ENCODE results near the gene AKIRIN2. TPM values are rescaled to one million over a fixed set of nuclear protein-coding genes. Genes with fewer than 3 reads are reported as not detected.

The AKIRIN2 gene
- polyA plus RNA-seq, 1 of the 3 experiments (the other 2 are of a cell fraction), result 19.0 TPM

GRCh38 chr6:87672641-87673040, 29.4 kb downstream of the AKIRIN2 start:
- no peaks in the 10 kb centered on the region for H3K4me1 ChIP-seq (ENCODE audit: control insufficient read depth in 1 of 2, insufficient read depth in 2 of 2, low read depth in 1 of 2, low read length in 1 of 2)
- DNase-seq, result no peak
- H3F3A ChIP-seq (replicated peaks; ENCODE audit: insufficient read depth), result peaks cover 23% of the 10 kb centered on the region
- WGBS (ENCODE audit: low lambda C conversion rate), result 88% methylated on average over 2 of the region's 2 CpGs
- H4K20me1 ChIP-seq (ENCODE audit: insufficient read depth), result 0 out of 2 replicates have a peak, but pooled peaks cover 7% of the 10 kb centered on the region
- ChIA-PET POLR2A (no interaction called here), CTCF (interaction anchor here (0.7 to 1.2 kb wide), 2 partner anchors 9 to 17 kb away, joined by 3 to 4 read pairs; no protein-coding TSS in a partner anchor)
- H3K27me3 ChIP-seq (ENCODE audit: insufficient read depth), result no peaks in the 10 kb centered on the region
- no peak overlapping the region for H3K4me2 ChIP-seq
- no peak overlapping the region for H2AFZ ChIP-seq (ENCODE audit: low read depth)
- H3K36me3 ChIP-seq (replicated peaks in 1 of 2; ENCODE audit: control insufficient read depth in 1 of 2, insufficient read depth in 2 of 2, low read length in 1 of 2), result peaks cover 50 to 55% of the 10 kb centered on the region in 2 experiments
- H3K4me3 ChIP-seq (ENCODE audit: low read depth in 2 of 2, low read length in 1 of 2), result no peak overlapping the region
- no peaks in the 10 kb centered on the region for H3K9me3 ChIP-seq
- H3K27ac ChIP-seq (ENCODE audit: low read depth in 2 of 2, low read length in 1 of 2), result no peak overlapping the region
- peaks cover 24% of the 10 kb centered on the region; the same call in 1 of the 2 replicates for H3K79me2 ChIP-seq (ENCODE audit: insufficient read depth)
- no peak overlapping the region for H3K9ac ChIP-seq
- no peaks in the 10 kb centered on the region for H3K9me2 ChIP-seq
- TF ChIP-seq CHD2 (IDR thresholded peaks at IDR 0.05; ENCODE audit: low read length, partially characterized antibody), result no peak
- no peak for TF ChIP-seq YY1 (IDR thresholded peaks at IDR 0.05; ENCODE audit: low read depth)
- TF ChIP-seq RCOR1 (IDR thresholded peaks at IDR 0.05; ENCODE audit: low read length), result no peak

DNA sequence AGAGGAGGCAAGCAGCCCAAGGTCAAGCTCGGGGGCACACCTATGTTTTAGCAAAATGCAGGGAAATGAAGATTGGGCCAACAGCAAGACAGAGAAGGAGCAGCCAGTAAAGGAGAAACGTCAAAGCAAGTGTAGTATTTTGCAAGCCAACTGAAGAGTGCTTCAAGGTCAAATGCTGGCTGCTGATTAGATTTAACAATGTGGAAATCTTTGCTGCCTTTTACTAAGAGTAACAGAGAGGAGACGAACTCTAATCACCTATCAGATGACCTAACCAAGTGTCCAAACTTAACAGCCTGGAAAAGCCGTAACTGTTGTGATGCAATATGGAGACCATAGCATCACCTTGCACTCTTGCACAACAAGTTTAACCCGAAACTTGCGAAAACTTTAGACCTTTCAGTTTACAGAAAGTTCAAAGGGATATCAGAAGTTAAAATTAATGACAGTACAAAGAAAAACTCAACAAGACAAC, 30.4 kb downstream of the AKIRIN2 start:
- POLR2A ChIA-PET, result no interaction called here
- Histone ChIP-seq H3K9me3 (no peaks in the 10 kb centered on the region), H3K9me2 (no peaks in the 10 kb centered on the region), H4K20me1 (ENCODE audit: insufficient read depth) (0 out of 2 replicates have a peak, but pooled peaks cover 4% of the 10 kb centered on the region), H3K4me1 (ENCODE audit: control insufficient read depth in 1 of 2, insufficient read depth in 2 of 2, low read depth in 1 of 2, low read length in 1 of 2) (no peaks in the 10 kb centered on the region), H3K9ac (no peak overlapping the region), H3K27ac (ENCODE audit: low read depth in 2 of 2, low read length in 1 of 2) (no peak overlapping the region), H3K4me3 (ENCODE audit: low read depth in 2 of 2, low read length in 1 of 2) (no peak overlapping the region), H3K4me2 (no peak overlapping the region), H3K79me2 (ENCODE audit: insufficient read depth) (peaks cover 16% of the 10 kb centered on the region; the same call in 1 of the 2 replicates), H3K36me3 (replicated peaks in 1 of 2; ENCODE audit: control insufficient read depth in 1 of 2, insufficient read depth in 2 of 2, low read length in 1 of 2) (peaks cover 49 to 55% of the 10 kb centered on the region in 2 experiments), H3K27me3 (ENCODE audit: insufficient read depth) (no peaks in the 10 kb centered on the region), H2AFZ (ENCODE audit: low read depth) (no peak overlapping the region), H3F3A (replicated peaks; ENCODE audit: insufficient read depth) (peaks cover 23% of the 10 kb centered on the region)
- 91% methylated on average over 6 of the region's 6 CpGs for WGBS (ENCODE audit: low lambda C conversion rate)
- TF ChIP-seq ZBTB33 (IDR thresholded peaks at IDR 0.05; ENCODE audit: borderline replicate concordance, low read depth), result no peak
- no peak for TF ChIP-seq FOXM1 (IDR thresholded peaks at IDR 0.05; ENCODE audit: low read depth)
- no peak for TF ChIP-seq MXI1 (IDR thresholded peaks at IDR 0.05; ENCODE audit: low read depth, low read length)
- TF ChIP-seq TEAD4 (IDR thresholded peaks at IDR 0.05; ENCODE audit: borderline replicate concordance, insufficient read depth), result no peak
- TF ChIP-seq PBX3 (IDR thresholded peaks at IDR 0.05), result no peak
- TF ChIP-seq JUND (IDR thresholded peaks at IDR 0.05), result no peak
- no peak for TF ChIP-seq SIN3A (IDR thresholded peaks at IDR 0.05; ENCODE audit: borderline replicate concordance, low read depth, low read length)
- CTCF ChIA-PET, result no interaction called here
- DNase-seq, result no peak

Measured in SK-N-SH (cell line).